Sigmoid colon (tissue), 4 donors: ENCODE measurements around the gene XYLT1.

Experiments used
- CTCF ChIP-seq, 4 experiments: fragments of 450-650 bp in 3 of 4; fragments of 200-600 bp in 1 of 4; IDR thresholded peaks; one replicate each; pipeline ENCODE4 v1.5.1; 2016 to 2019; ENCODE audit warnings: antibody characterized with exemption in 4 of 4, mild to moderate bottlenecking in 3 of 4, moderate library complexity in 2 of 4
- POLR2A ChIP-seq, 2 donors: fragments of 450-650 bp; IDR thresholded peaks; one replicate each; pipeline ENCODE4 v1.6.1; 2016; ENCODE audit warnings: antibody characterized with exemption in 2 of 2, mild to moderate bottlenecking in 2 of 2, moderate library complexity in 2 of 2
- POLR2AphosphoS5 ChIP-seq, 4 donors: sonication (generic); formaldehyde crosslinking; IDR thresholded peaks; one replicate each; pipeline ENCODE4 v1.6.1; 2017; ENCODE audit warnings: antibody characterized with exemption in 4 of 4

GRCh38 chr16:17519101-17519955 is 48.6 kb upstream of the XYLT1 start:
- no peak for TF ChIP-seq POLR2A (IDR thresholded peaks at IDR 0.05)
- no peak for TF ChIP-seq CTCF (IDR thresholded peaks at IDR 0.05)
- no peak for TF ChIP-seq POLR2AphosphoS5 (IDR thresholded peaks at IDR 0.05)
